ENCODE measurements around the gene TENM4.

Gene TENM4

GRCh38 chr11:79336797-79337517, 103.9 kb downstream of the TENM4 start:
- DNase-seq, result no peak

GRCh38 chr11:79335681-79336080, 105.1 kb downstream of the TENM4 start:
- DNase-seq, result no peak

GRCh38 chr11:79333355-79333754, 107.5 kb downstream of the TENM4 start:
- no peak for DNase-seq

GRCh38 chr11:79332017-79332416, 108.8 kb downstream of the TENM4 start:
- DNase-seq, result no peak

GRCh38 chr11:79331203-79331901, 109.5 kb downstream of the TENM4 start:
- DNase-seq, result no peak

GRCh38 chr11:79330651-79331050, 110.2 kb downstream of the TENM4 start:
- no peak for DNase-seq

GRCh38 chr11:79329561-79329960, 111.3 kb downstream of the TENM4 start:
- DNase-seq, result no peak

- DNase-seq, result no peak
Measured at GRCh38 chr11:79328402-79328801, 112.4 kb downstream of the TENM4 start.

GRCh38 chr11:79325851-79326250, 115.0 kb downstream of the TENM4 start:
- DNase-seq, result no peak

GRCh38 chr11:79321263-79321662, 119.6 kb downstream of the TENM4 start:
- DNase-seq, result peak; percentile 83

GRCh38 chr11:79314906-79315689, 125.7 kb downstream of the TENM4 start:
- peak; percentile 38 for DNase-seq

- DNase-seq, result no peak
Measured at GRCh38 chr11:79313530-79313913, 127.3 kb downstream of the TENM4 start.

GRCh38 chr11:79312617-79313529, 128.0 kb downstream of the TENM4 start:
- DNase-seq, result no peak

GRCh38 chr11:79311461-79311860, 129.4 kb downstream of the TENM4 start:
- no peak for DNase-seq

- DNase-seq, result no peak
Measured at GRCh38 chr11:79309407-79309806, 131.4 kb downstream of the TENM4 start.

GRCh38 chr11:79308429-79308828, 132.4 kb downstream of the TENM4 start:
- DNase-seq, result no peak

- no peak for DNase-seq
Measured at GRCh38 chr11:79304599-79305212, 136.1 kb downstream of the TENM4 start.

- DNase-seq, result no peak
Measured at GRCh38 chr11:79296141-79296540, 144.7 kb downstream of the TENM4 start.

GRCh38 chr11:79294845-79295731, 145.7 kb downstream of the TENM4 start:
- no peak for DNase-seq

- DNase-seq, result no peak
Measured at GRCh38 chr11:79291948-79292347, 148.9 kb downstream of the TENM4 start.

GRCh38 chr11:79290761-79291160, 150.1 kb downstream of the TENM4 start:
- DNase-seq, result no peak

Measured in fibroblast of skin of right biceps (primary cell).